ENCODE results near the gene MYOT. TPM values are rescaled to one million over a fixed set of nuclear protein-coding genes. Genes with fewer than 3 reads are reported as not detected.
A peak's percentile ranks its signal among the peaks of the same experiment; 100 is the strongest.

The MYOT gene
- total RNA-seq, 1 donor from 2014 or later = not detected

GRCh38 chr5:137880313-137880712 lies 12.7 kb downstream of the MYOT start:
- Mint-ChIP-seq H3K9me3 (no peaks in the 10 kb centered on the region), H3K27me3 (ENCODE audit: low read depth) (no peaks in the 10 kb centered on the region), H3K4me1 (no peaks in the 10 kb centered on the region), H3K36me3 (no peaks in the 10 kb centered on the region), H3K27ac (no peak overlapping the region), H3K4me3 (no peak overlapping the region)
- no peak for TF ChIP-seq CTCF (IDR thresholded peaks at IDR 0.05; ENCODE audit: unreplicated experiment)
- no peak for DNase-seq (ENCODE audit: low spot score in 2 of 2, unreplicated experiment in 2 of 2)

GRCh38 chr5:137887831-137888230 lies 20.2 kb downstream of the MYOT start:
- no peaks in the 10 kb centered on the region for H3K9me3 Mint-ChIP-seq
- H3K27ac Mint-ChIP-seq = no peak overlapping the region
- DNase-seq (ENCODE audit: low spot score in 2 of 2, unreplicated experiment in 2 of 2) = no peak
- H3K4me3 Mint-ChIP-seq = no peak overlapping the region
- no peak for TF ChIP-seq CTCF (IDR thresholded peaks at IDR 0.05; ENCODE audit: unreplicated experiment)
- peaks cover 7% of the 10 kb centered on the region for H3K4me1 Mint-ChIP-seq
- no peaks in the 10 kb centered on the region for H3K36me3 Mint-ChIP-seq
- H3K27me3 Mint-ChIP-seq (ENCODE audit: low read depth) = no peaks in the 10 kb centered on the region

- DNase-seq (ENCODE audit: low spot score in 2 of 2, unreplicated experiment in 2 of 2) = no peak
- TF ChIP-seq CTCF (IDR thresholded peaks at IDR 0.05; ENCODE audit: unreplicated experiment) = no peak
- Mint-ChIP-seq H3K36me3 (no peaks in the 10 kb centered on the region), H3K9me3 (no peaks in the 10 kb centered on the region), H3K27ac (peak overlapping the region; percentile 47), H3K4me1 (peaks cover 7% of the 10 kb centered on the region), H3K4me3 (no peak overlapping the region), H3K27me3 (ENCODE audit: low read depth) (no peaks in the 10 kb centered on the region)
Measured at GRCh38 chr5:137888466-137888862, 20.8 kb downstream of the MYOT start.

GRCh38 chr5:137888863-137889759 lies 21.5 kb downstream of the MYOT start, which contains the start of gene PKD2L2:
TSS of gene PKD2L2 (plus strand) at chr5:137889457. CDS start at chr5:137889492, 35 bp downstream.
- Mint-ChIP-seq H3K9me3 (no peaks in the 10 kb centered on the region), H3K36me3 (no peaks in the 10 kb centered on the region), H3K4me1 (peaks cover 7% of the 10 kb centered on the region), H3K27ac (peak within 1 kb of the TSS; percentile 47), H3K27me3 (ENCODE audit: low read depth) (no peaks in the 10 kb centered on the region), H3K4me3 (no peak within 1 kb of the TSS)
- TF ChIP-seq CTCF (IDR thresholded peaks at IDR 0.05; ENCODE audit: unreplicated experiment) = no peak
- DNase-seq (ENCODE audit: low spot score in 2 of 2, unreplicated experiment in 2 of 2) = no peak

GRCh38 chr5:137890845-137891244 lies 23.2 kb downstream of the MYOT start:
- Mint-ChIP-seq H3K4me3 (no peak overlapping the region), H3K9me3 (no peaks in the 10 kb centered on the region), H3K4me1 (peaks cover 7% of the 10 kb centered on the region), H3K27ac (no peak overlapping the region), H3K27me3 (ENCODE audit: low read depth) (no peaks in the 10 kb centered on the region), H3K36me3 (no peaks in the 10 kb centered on the region)
- no peak for DNase-seq (ENCODE audit: low spot score in 2 of 2, unreplicated experiment in 2 of 2)
- TF ChIP-seq CTCF (IDR thresholded peaks at IDR 0.05; ENCODE audit: unreplicated experiment) = no peak

Measured in mesothelial cell of epicardium (in vitro differentiated cells).